Smooth muscle cell (in vitro differentiated cells): ENCODE data around the gene KRT77. TPM values are rescaled to one million over a fixed set of nuclear protein-coding genes. Genes with fewer than 3 reads are reported as not detected.

Experiments
- DNase-seq: peaks from one replicate; lab custom pipeline; 2025; ENCODE audit not compliant: unreplicated experiment; lab: John Stamatoyannopoulos, UW
- H2AFZ ChIP-seq: fragments of 200-600 bp; sonication (generic); 2 replicates; pipeline ENCODE4 v1.6.0; 2016; ENCODE audit warnings: antibody characterized with exemption, low read depth, mild to moderate bottlenecking
- H3F3A ChIP-seq: fragments of 200-600 bp; sonication (generic); 2 replicates; pipeline ENCODE4 v1.6.0; 2017; ENCODE audit warnings: antibody characterized with exemption, low read depth
- H3K27ac ChIP-seq: fragments of 200-600 bp; sonication (generic); 2 replicates; pipeline ENCODE4 v1.5.1; 2016; ENCODE audit warnings: low read depth, mild to moderate bottlenecking
- H3K27me3 ChIP-seq: fragments of 200-600 bp; sonication (generic); 2 replicates; pipeline ENCODE4 v1.6.1; 2016; ENCODE audit warnings: low read depth, mild to moderate bottlenecking
- H3K36me3 ChIP-seq: fragments of 200-600 bp; sonication (generic); 2 replicates; pipeline ENCODE4 v1.5.1; 2016; ENCODE audit warnings: low read depth
- H3K4me1 ChIP-seq: fragments of 200-600 bp; sonication (generic); 2 replicates; pipeline ENCODE4 v1.5.1; 2016; ENCODE audit warnings: low read depth
- H3K4me2 ChIP-seq: fragments of 200-600 bp; sonication (generic); 2 replicates; pipeline ENCODE4 v1.6.0; 2016; ENCODE audit warnings: mild to moderate bottlenecking
- H3K4me3 ChIP-seq: fragments of 200-600 bp; sonication (generic); 2 replicates; pipeline ENCODE4 v1.5.1; 2016; ENCODE audit warnings: mild to moderate bottlenecking
- H3K79me2 ChIP-seq: fragments of 200-600 bp; sonication (generic); 2 replicates; pipeline ENCODE4 v1.6.0; 2016; ENCODE audit warnings: low read depth, mild to moderate bottlenecking
- H3K9ac ChIP-seq: fragments of 200-600 bp; sonication (generic); 2 replicates; pipeline ENCODE4 v1.6.0; 2016; ENCODE audit warnings: low read depth
- H3K9me3 ChIP-seq: fragments of 200-600 bp; sonication (generic); replicated peaks from 2 replicates; pipeline ENCODE4 v1.5.1; 2016; ENCODE audit warnings: low read depth
- H4K20me1 ChIP-seq: fragments of 200-600 bp; sonication (generic); 2 replicates; pipeline ENCODE4 v1.6.0; 2016; ENCODE audit warnings: low read depth
- CTCF ChIP-seq: fragments of 200-600 bp; sonication (generic); IDR thresholded peaks from 2 replicates; pipeline ENCODE4 v1.5.1; 2017; ENCODE audit warnings: borderline replicate concordance, mild to moderate bottlenecking, antibody characterized with exemption; ENCODE audit not compliant: insufficient read depth, poor library complexity, severe bottlenecking
- WGBS: methylation state at CpG from one replicate; pipeline ENCODE4 v1.1.7; 2016; ENCODE audit warnings: low lambda C conversion rate; 5-methylcytosine and 5-hydroxymethylcytosine counted together
- polyA plus RNA-seq: library from polyadenylated mRNA; unstranded; fragments of >200 nt; fragmentation: Nextera tagmentation; extraction: Ambion mirVana; gene quantifications from 2 replicates; pipeline ENCODE4 v1.2.1, GENCODE V29; 2016
- total RNA-seq: library from RNA; depleted of rRNA; stranded (reverse); fragments of >200 nt; gene quantifications from 2 replicates; pipeline ENCODE4 v1.2.3, GENCODE V29; 2014

Gene KRT77
- total and polyA plus RNA-seq, 2 experiments from 2014 or later, result 3.8 TPM; not detected in 1

DNA sequence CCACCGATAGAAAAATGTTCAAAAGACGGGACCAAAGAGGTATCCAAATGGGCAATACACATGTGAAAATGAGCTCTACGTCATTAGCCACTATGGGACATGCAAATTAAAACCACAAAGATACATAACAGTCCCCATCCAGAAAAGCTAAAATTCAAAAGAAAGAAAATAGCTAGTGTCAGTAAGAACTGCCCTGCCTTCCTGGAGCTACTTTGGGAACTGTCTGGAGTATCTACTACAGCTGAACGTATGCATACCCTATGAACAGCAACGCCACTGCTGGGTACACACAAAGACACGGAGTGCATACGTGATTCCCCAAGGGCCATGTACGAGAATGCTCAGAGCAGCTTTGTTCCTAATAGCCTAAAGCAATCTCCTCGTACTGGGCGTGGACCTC is 25.8 kb upstream of the KRT77 start:
- Histone ChIP-seq H3K9me3 (no peaks in the 10 kb centered on the region), H3F3A (no peaks in the 10 kb centered on the region), H3K4me1 (no peaks in the 10 kb centered on the region), H3K9ac (no peak overlapping the region), H3K27me3 (peaks cover 70% of the 10 kb centered on the region), H3K4me3 (no peak overlapping the region), H4K20me1 (no peaks in the 10 kb centered on the region), H3K36me3 (no peaks in the 10 kb centered on the region), H3K4me2 (no peak overlapping the region), H3K79me2 (no peaks in the 10 kb centered on the region), H3K27ac (no peak overlapping the region), H2AFZ (no peak overlapping the region)
- WGBS, result 72% methylated on average over 10 of the region's 10 CpGs
- DNase-seq, result no peak
- TF ChIP-seq CTCF, result no peak

- Histone ChIP-seq H3K27ac (no peak overlapping the region), H3K9ac (no peak overlapping the region), H3K4me2 (no peak overlapping the region), H3K27me3 (peaks cover 66% of the 10 kb centered on the region), H3K4me1 (no peaks in the 10 kb centered on the region), H2AFZ (no peak overlapping the region), H3K9me3 (no peaks in the 10 kb centered on the region), H4K20me1 (no peaks in the 10 kb centered on the region), H3K4me3 (no peak overlapping the region), H3F3A (no peaks in the 10 kb centered on the region), H3K79me2 (no peaks in the 10 kb centered on the region), H3K36me3 (no peaks in the 10 kb centered on the region)
- no peak for DNase-seq
- WGBS, result 89% methylated on average over 2 of the region's 2 CpGs
- TF ChIP-seq CTCF, result no peak
These were observed 25.1 kb upstream of the KRT77 start for GRCh38 chr12:52728374-52728773.

GRCh38 chr12:52727037-52727436 is 23.7 kb upstream of the KRT77 start:
- Histone ChIP-seq H3K4me3 (no peak overlapping the region), H3F3A (no peaks in the 10 kb centered on the region), H3K27me3 (peaks cover 62% of the 10 kb centered on the region), H3K79me2 (no peaks in the 10 kb centered on the region), H4K20me1 (no peaks in the 10 kb centered on the region), H2AFZ (no peak overlapping the region), H3K4me1 (no peaks in the 10 kb centered on the region), H3K9ac (no peak overlapping the region), H3K9me3 (no peaks in the 10 kb centered on the region), H3K27ac (no peak overlapping the region), H3K36me3 (no peaks in the 10 kb centered on the region), H3K4me2 (no peak overlapping the region)
- WGBS, result 92% methylated on average over 4 of the region's 4 CpGs
- no peak for TF ChIP-seq CTCF
- DNase-seq, result no peak

DNA sequence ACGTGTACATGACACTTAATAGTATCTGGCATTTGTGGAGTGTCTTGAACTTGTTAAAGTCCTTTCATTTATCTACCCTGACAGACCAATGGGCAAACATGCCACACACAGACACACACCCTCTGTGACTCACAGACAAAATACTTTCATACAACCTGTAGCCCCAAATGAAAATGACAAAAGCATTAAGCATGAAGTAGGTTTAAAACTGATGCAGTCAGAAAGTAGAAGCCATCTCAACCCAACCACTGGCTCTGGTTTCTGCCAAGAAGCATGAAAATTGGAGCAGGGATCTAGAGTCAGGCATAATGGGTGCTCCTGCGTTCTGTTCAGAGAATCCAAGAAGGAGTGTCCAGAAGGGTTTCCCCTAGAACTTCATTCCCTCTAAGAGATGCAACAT is 23.1 kb upstream of the KRT77 start:
- Histone ChIP-seq H3K9ac (no peak overlapping the region), H3K27ac (no peak overlapping the region)
- WGBS, result 69% methylated on average over 2 of the region's 2 CpGs

More for the DNA sequence above, 23.1 kb upstream of the KRT77 start:
- H3K4me2 ChIP-seq, result no peak overlapping the region
- no peak overlapping the region for H2AFZ ChIP-seq
- H4K20me1 ChIP-seq, result no peaks in the 10 kb centered on the region
- TF ChIP-seq CTCF, result no peak
- no peak for DNase-seq
- H3K79me2 ChIP-seq, result no peaks in the 10 kb centered on the region
- no peaks in the 10 kb centered on the region for H3F3A ChIP-seq
- peaks cover 62% of the 10 kb centered on the region for H3K27me3 ChIP-seq
- no peaks in the 10 kb centered on the region for H3K36me3 ChIP-seq
- no peak overlapping the region for H3K4me3 ChIP-seq
- no peaks in the 10 kb centered on the region for H3K9me3 ChIP-seq
- H3K4me1 ChIP-seq, result no peaks in the 10 kb centered on the region
